Right cardiac atrium (tissue), 5 donors: ENCODE measurements around the gene CEP192. TPM values are rescaled to one million over a fixed set of nuclear protein-coding genes. Genes with fewer than 3 reads are reported as not detected.

Source experiments
- ATAC-seq, 2 donors: fragments of 200-7000 bp; cut with Tn5 transposase; one replicate each; pipeline versions ENCODE4 v1.8.0 to v1.9.1; 2020; ENCODE audit warnings: moderate library complexity in 2 of 2, mild to moderate bottlenecking in 1 of 2
- DNase-seq, 3 donors: peaks; one replicate each; pipeline ENCODE4 v3.0.0-alpha.2; 2020
- H3K27ac ChIP-seq: one replicate; pipeline ENCODE4 v1.5.1; 2013; ENCODE audit warnings: mild to moderate bottlenecking, low read length, control low read depth, moderate library complexity
- H3K27me3 ChIP-seq: one replicate; pipeline ENCODE4 v1.6.1; 2013; ENCODE audit not compliant: control insufficient read depth, insufficient read depth
- H3K4me1 ChIP-seq: one replicate; pipeline ENCODE4 v1.6.1; 2013; ENCODE audit warnings: low read length; ENCODE audit not compliant: control insufficient read depth, insufficient read depth
- H3K4me3 ChIP-seq: one replicate; pipeline ENCODE4 v1.5.1; 2013; ENCODE audit warnings: low read length, control low read depth
- H3K9me3 ChIP-seq: one replicate; pipeline ENCODE4 v1.6.1; 2013; ENCODE audit warnings: low read length; ENCODE audit not compliant: control insufficient read depth
- WGBS: extraction: QIAGEN DNeasy Blood & Tissue Kit; methylation state at CpG from one replicate; pipeline ENCODE4 v1.1.7; 2013; 5-methylcytosine and 5-hydroxymethylcytosine counted together
- intact Hi-C, 4 donors: fragments of 100-400 bp; cut with DNase I; formaldehyde crosslinking; loops; one replicate each; pipeline versions ENCODE4 v1.11.0 to v1.14.0; 2022 to 2023
- polyA plus RNA-seq: library from polyadenylated mRNA; stranded (reverse); fragments of 200-250 nt; gene quantifications from one replicate; pipeline ENCODE4 v1.2.3, GENCODE V29; 2013
- total RNA-seq, 4 donors: library from RNA; stranded (reverse); fragmentation: NEBNext Ultra II Directional; extraction: Animal tissue kit (Norgen Biotek cat#: 25700); gene quantifications; one replicate each; pipeline ENCODE4 v1.2.1, GENCODE V29; 2021
- donor health status: healthy with polysubstance abuse.
- donor health status: DM: no; HTN: yes; CAD: no.
- donor health status: DM: no; HTN: no; CAD: no.
- donor health status: DM: no; HTN: yes; CAD: no; lungs with severe emphysema.
- donor health status: DM: yes; HTN: yes; CAD: no.

CEP192 gene
- total and polyA plus RNA-seq, 5 donors: 8.2 to 33.5 (median 29.8) TPM

DNA sequence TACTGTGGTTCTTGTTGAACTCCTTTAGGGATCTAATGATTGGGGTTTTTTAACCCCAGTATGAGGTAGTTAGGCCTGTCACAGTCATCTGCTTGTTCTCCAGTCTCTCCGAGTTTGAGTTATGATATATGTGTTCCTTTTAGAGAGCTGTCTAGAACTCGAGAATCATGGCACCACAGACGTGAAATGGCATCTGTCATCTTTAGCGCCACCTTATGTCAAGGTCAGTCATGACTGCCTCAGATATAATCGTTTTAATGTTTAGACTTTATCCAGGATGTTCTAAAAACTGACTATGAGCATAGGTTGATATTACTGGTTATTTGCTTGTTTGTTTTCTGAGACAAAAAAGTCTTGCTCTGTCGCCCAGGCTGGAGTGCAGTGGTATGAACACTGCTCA, 112.2 kb downstream of the CEP192 start:
- WGBS: 86% methylated on average over 6 of the region's 6 CpGs
- DNase-seq (no peak), ATAC-seq (no peak)
- no peak overlapping the region for H3K27ac ChIP-seq
- H3K27me3 ChIP-seq: no peaks in the 10 kb centered on the region
- intact Hi-C loops: no loop called here
- H3K9me3 ChIP-seq: no peaks in the 10 kb centered on the region
- H3K4me3 ChIP-seq: no peak overlapping the region
- no peaks in the 10 kb centered on the region for H3K4me1 ChIP-seq

DNA sequence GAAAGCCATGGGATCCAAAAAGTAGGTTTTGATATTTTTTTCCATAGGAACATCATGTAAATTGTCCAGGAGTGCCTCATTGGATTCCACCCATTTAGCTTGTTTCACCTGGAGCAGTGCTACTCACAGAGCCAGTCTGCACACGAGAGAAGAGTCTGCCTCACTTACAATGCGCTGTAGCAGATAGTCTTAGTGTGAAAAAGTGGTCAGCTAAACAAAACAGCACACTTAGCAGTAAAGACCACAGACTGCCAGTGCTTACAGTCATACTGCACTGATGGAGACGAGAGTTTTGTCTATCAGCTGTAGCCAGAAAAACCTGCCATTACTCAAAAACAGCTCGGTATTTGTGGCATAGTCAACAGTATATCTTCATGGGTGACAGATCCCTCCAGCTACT, 113.9 kb downstream of the CEP192 start:
- Histone ChIP-seq H3K9me3 (no peaks in the 10 kb centered on the region), H3K27me3 (no peaks in the 10 kb centered on the region), H3K4me1 (no peaks in the 10 kb centered on the region), H3K27ac (no peak overlapping the region), H3K4me3 (no peak overlapping the region)
- intact Hi-C loops: no loop called here
- ATAC-seq (no peak), DNase-seq (no peak)
- 92% methylated on average over 4 of the region's 4 CpGs for WGBS

DNA sequence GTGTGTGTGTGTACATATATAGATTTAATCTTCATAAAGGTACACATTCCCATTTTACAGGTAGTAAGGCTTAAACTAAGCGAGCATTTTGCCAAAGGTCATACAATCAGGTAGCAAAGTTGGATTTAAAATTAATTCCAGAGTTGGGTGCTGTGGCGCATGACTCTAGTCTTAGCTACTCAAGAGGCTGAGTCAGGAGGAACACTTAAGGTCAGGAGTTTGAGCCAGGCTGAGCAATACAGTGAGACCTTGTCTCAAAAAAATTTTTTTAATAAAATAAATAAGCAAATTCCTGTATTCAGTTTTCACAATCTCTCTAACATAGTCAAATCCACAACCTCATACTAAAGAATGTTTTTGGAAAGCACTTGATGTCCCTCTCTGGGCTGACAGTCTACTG, 115.9 kb downstream of the CEP192 start:
- intact Hi-C loops: no loop called here
- Histone ChIP-seq H3K9me3 (no peaks in the 10 kb centered on the region), H3K4me1 (no peaks in the 10 kb centered on the region), H3K4me3 (no peak overlapping the region), H3K27ac (no peak overlapping the region), H3K27me3 (no peaks in the 10 kb centered on the region)
- over 99% methylated on average over 2 of the region's 2 CpGs for WGBS
- no peak for ATAC-seq
- no peak for DNase-seq

DNA sequence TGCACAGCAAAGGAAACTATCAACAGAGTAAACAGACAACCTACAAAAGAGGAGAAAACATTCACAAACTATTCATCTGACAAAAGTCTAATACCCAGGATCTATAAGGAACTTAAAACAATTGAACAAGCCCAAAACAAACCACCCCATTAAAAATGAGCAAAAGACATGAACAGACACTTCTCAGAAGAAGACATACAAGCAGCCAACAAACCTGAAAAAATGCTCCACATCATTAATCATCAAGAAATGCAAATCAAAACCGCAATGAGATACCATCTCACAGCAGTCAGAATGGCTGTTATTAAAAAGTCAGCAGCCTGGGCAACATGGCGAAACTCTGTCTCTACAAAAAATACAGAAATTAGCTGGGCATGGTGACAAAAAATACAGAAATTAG, 117.2 kb downstream of the CEP192 start:
- DNase-seq (no peak), ATAC-seq (no peak)
- Histone ChIP-seq H3K4me1 (no peaks in the 10 kb centered on the region), H3K27ac (no peak overlapping the region), H3K4me3 (no peak overlapping the region), H3K27me3 (no peaks in the 10 kb centered on the region), H3K9me3 (no peaks in the 10 kb centered on the region)
- intact Hi-C loops: no loop called here
- WGBS: 75% methylated on average over 2 of the region's 2 CpGs

DNA sequence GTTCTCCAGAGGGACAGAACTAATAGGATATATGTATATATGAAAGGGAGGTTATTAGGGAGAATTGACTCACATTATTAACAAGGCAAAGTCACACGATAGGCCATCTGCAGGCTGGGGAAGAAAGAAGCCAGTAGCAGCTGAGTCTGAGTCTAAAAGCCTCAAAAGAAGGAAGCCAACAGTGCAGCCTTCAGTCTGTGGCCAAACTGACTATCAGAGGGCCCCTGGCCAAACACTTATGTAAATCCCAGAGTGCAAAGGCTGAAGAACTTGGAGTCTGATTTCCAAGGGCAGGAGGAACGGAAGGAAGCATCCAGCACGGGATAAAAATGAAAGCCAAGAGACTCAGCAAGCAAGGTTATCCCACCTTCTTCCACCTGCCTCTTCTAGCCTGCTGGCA, 119.4 kb downstream of the CEP192 start:
- 47% methylated on average over 3 of the region's 3 CpGs for WGBS
- Histone ChIP-seq H3K4me3 (no peak overlapping the region), H3K27ac (no peak overlapping the region), H3K9me3 (no peaks in the 10 kb centered on the region), H3K27me3 (no peaks in the 10 kb centered on the region), H3K4me1 (no peaks in the 10 kb centered on the region)
- intact Hi-C loops: loop anchor here in 1 of 4 donors (10.0 kb wide), 1 partner anchor 106 kb away; no protein-coding TSS in a partner anchor
- ATAC-seq (peak; percentile 23 to 63), DNase-seq (no peak)

DNA sequence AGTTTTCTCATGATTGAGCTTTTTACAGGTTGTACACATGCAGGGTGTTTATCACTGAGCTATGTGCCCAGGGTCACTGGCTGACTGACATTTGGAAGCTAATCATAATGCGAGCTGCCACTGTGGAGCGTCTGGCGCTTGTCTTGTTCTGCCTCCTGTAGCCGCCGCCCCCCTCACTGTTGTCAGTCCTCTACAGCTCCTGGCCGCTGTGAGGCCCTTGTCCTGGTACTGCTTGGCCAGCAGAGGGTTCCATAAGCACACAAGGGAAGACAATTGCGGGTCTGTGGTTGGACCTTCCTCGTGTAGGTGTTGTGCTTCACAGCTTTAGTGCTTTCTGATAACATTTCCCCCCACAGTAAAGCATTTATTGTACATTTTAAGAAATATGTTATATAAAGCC, 121.8 kb downstream of the CEP192 start:
- Histone ChIP-seq H3K27ac (no peak overlapping the region), H3K4me3 (no peak overlapping the region), H3K9me3 (no peaks in the 10 kb centered on the region), H3K4me1 (no peaks in the 10 kb centered on the region), H3K27me3 (no peaks in the 10 kb centered on the region)
- intact Hi-C loops: loop anchor here in 1 of 4 donors (10.0 kb wide), 1 partner anchor 108 kb away; no protein-coding TSS in a partner anchor
- peak; percentile 72 to 88 (median 86) for DNase-seq
- 32% methylated on average over 8 of the region's 8 CpGs for WGBS
- peak; percentile 95 to 98 for ATAC-seq

DNA sequence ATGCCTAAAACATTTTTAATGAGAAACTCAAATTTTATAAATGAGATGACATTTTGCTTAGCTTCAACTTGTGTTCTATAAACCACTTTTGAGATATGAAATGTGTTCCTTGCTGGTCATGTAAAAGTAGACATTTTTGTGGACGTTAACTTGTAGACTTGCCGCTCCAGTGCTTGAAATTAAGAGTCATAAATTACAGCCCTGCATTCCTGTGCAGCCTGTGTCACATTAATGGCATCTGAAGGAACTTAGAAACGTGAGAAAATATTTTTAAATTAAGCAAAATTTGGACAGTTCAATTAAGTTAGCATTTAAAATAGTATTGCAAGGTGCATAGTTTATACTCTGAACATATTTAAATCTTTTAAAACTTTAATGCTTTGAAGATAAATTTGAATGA, 129.1 kb downstream of the CEP192 start:
- no peaks in the 10 kb centered on the region for H3K27me3 ChIP-seq
- no peak overlapping the region for H3K27ac ChIP-seq
- WGBS: 86% methylated on average over 3 of the region's 3 CpGs
- no peak for ATAC-seq
- H3K4me1 ChIP-seq: no peaks in the 10 kb centered on the region
- intact Hi-C loops: loop anchor here in 1 of 4 donors (10.0 kb wide), 1 partner anchor 875 kb away; no protein-coding TSS in a partner anchor
- no peak for DNase-seq
- H3K9me3 ChIP-seq: no peaks in the 10 kb centered on the region
- H3K4me3 ChIP-seq: no peak overlapping the region

DNA sequence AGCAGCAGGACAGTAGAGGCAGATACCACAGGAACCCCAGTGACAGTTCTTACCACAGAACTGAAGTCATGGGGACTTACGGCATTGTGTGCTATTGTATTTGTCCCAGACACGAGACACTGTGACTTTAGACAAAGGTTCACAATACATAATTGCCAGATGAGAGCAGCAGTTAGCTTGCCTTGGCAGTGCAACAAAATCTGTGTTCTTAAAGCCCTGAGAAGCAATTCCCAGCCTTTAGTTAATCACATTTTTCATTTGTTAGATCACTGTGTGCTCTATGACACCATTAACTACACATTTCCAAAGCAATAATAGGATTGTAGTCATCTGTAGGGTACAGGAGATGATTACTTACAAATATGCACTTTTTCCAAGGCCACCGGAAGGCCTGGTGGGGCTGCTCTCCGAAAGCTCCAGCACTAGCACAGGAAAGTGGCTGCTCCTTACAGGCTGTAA, 129.8 kb downstream of the CEP192 start:
- intact Hi-C loops: loop anchor here in 1 of 4 donors (10.0 kb wide), 1 partner anchor 874 kb away; no protein-coding TSS in a partner anchor
- Histone ChIP-seq H3K4me1 (no peaks in the 10 kb centered on the region), H3K27ac (no peak overlapping the region), H3K27me3 (no peaks in the 10 kb centered on the region), H3K9me3 (no peaks in the 10 kb centered on the region), H3K4me3 (no peak overlapping the region)
- 66% methylated on average over 4 of the region's 4 CpGs for WGBS
- DNase-seq (no peak), ATAC-seq (peak in 1 of 2 donors; percentile 26)

DNA sequence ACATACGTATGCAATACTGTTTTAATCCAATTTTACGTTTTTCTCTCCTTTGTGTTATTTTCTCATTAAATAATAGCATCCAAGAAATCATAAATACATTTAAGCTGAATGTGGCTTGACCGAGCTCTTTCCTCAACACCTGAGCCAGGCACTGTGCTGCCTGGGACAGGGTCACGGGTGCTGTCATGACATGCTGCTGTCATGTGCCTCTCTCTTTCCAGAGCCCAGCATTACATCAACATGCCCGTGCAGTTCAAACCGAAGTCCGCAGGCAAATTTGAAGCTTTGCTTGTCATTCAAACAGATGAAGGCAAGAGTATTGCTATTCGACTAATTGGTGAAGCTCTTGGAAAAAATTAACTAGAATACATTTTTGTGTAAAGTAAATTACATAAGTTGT, 133.2 kb downstream of the CEP192 start:
- intact Hi-C loops: loop anchor here in 1 of 4 donors (10.0 kb wide), 1 partner anchor 870 kb away; no protein-coding TSS in a partner anchor
- Histone ChIP-seq H3K4me3 (no peak overlapping the region), H3K4me1 (no peaks in the 10 kb centered on the region), H3K27me3 (no peaks in the 10 kb centered on the region), H3K9me3 (no peaks in the 10 kb centered on the region), H3K27ac (no peak overlapping the region)
- ATAC-seq (no peak), DNase-seq (no peak)
- 84% methylated on average over 8 of the region's 8 CpGs for WGBS

DNA sequence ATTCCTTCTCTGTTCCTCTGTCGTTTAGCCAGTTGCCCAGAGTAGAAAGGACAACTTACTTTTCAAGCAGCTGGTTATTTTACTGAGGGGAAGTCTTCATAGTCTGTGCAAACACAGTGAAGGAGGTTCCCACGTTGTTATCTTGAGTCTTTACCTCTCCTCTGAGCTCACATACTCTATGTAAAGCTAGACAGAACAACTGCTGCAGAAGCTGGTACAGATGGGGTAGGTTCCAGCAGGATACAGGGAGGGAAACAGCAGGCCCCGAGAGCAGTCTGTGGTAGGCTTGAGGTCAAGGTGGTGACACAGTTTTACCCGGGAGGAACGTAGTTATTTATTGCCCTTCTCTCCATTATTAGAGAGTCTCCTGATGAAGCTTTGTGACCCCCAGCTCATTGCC, 134.0 kb downstream of the CEP192 start:
- intact Hi-C loops: loop anchor here in 1 of 4 donors (10.0 kb wide), 1 partner anchor 870 kb away; no protein-coding TSS in a partner anchor
- H3K4me1 ChIP-seq: no peaks in the 10 kb centered on the region
- ATAC-seq (no peak), DNase-seq (no peak)
- no peaks in the 10 kb centered on the region for H3K9me3 ChIP-seq
- H3K27ac ChIP-seq: no peak overlapping the region
- no peak overlapping the region for H3K4me3 ChIP-seq
- H3K27me3 ChIP-seq: no peaks in the 10 kb centered on the region
- 35% methylated on average over 5 of the region's 5 CpGs for WGBS

DNA sequence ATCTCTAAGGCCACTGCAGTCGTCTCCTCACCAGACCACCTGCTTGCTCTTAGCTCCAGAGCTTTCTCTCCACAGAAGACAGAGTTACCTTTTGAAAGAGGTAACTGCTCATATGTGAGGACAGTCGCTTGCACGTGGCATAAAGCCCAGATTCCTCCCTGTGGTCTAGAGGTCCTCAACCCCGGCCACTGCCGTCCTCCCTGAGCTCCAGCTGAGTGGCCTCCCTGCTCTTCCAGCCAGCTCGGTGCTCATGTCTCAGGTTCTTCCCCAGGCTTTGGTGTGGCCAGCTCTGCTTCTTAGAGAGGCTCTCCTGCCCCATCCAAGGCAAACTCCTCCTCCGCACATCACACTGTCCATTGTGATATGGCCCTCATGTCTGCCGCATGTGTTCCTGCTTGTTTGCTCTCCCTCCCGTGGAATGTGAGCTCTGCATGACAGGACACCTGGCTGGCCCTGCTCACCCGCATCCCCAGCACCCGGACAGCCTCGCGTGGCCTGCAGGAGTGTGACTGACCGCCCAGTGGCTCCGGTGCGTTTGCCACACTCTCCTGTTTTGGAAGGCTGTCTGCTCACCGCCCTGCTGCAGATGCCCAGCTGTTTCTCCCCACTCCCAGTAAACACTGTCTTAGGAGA, 135.9 kb downstream of the CEP192 start:
- ATAC-seq: no peak
- intact Hi-C loops: loop anchor here in 1 of 4 donors (10.0 kb wide), 1 partner anchor 868 kb away; no protein-coding TSS in a partner anchor

More for the DNA sequence above, 135.9 kb downstream of the CEP192 start:
- H3K9me3 ChIP-seq: no peaks in the 10 kb centered on the region
- no peaks in the 10 kb centered on the region for H3K27me3 ChIP-seq
- no peak overlapping the region for H3K4me3 ChIP-seq
- no peak overlapping the region for H3K27ac ChIP-seq
- no peaks in the 10 kb centered on the region for H3K4me1 ChIP-seq
- no peak for DNase-seq
- 91% methylated on average over 17 of the region's 17 CpGs for WGBS
